Stimulated activated CD4-positive, alpha-beta T cell treated with anti-CD3 and anti-CD28 coated beads, Interleukin-2, amount 100 ng/mL, for 24 hours (primary cell): ENCODE results near the gene CCNL1.
A peak's percentile ranks its signal among the peaks of the same experiment; 100 is the strongest.

Experiments
- DNase-seq, 2 donors: peaks; one replicate each; pipeline ENCODE4 v3.0.0-alpha.2; 2020

The CCNL1 gene

DNA sequence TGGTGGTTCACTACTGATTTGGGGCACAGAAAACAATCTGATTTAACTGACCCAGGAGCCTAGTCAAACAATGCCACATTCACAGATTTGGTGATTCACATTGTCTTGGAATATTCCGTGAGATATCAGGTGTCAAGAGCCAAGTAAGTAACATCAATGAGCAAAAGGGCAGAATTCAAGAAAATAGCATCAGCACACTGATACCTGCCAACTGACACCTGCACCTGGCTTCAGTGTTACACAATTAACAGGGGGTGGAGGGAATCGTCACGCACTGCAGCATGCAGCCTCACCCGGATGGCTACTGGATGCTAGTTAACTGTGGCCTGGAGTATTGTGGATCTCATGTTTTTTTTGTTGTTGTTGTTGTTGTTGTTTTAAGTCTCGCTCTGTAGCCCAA lies 17.6 kb downstream of the CCNL1 start:
- no peak for DNase-seq

DNA sequence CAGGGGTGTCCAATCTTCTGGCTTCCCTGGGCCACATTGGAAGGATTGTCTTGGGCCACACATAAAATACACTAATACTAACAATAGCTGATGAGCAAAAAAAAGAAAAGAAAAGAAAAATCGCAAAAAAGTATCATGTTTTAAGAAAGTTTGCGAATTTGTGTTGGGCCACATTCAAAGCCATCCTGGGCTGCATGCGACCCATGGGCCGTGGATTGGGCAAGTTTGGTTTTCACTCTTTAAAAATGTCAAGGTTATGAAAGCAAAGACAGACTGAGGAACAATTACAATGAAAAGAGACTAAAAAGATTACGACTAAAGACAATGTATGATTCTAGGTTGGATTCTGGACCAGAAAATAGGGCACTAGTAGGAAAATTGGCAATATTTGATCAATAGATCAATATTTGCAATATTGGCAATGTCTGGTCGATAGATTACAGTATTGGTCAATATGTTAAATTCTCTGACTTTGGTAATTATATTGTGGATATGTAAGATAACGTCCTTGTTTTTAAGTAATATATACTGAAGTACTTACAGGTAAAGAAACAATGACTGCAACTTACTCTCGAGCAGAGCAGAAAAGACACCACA lies 19.9 kb downstream of the CCNL1 start:
- DNase-seq: no peak

DNA sequence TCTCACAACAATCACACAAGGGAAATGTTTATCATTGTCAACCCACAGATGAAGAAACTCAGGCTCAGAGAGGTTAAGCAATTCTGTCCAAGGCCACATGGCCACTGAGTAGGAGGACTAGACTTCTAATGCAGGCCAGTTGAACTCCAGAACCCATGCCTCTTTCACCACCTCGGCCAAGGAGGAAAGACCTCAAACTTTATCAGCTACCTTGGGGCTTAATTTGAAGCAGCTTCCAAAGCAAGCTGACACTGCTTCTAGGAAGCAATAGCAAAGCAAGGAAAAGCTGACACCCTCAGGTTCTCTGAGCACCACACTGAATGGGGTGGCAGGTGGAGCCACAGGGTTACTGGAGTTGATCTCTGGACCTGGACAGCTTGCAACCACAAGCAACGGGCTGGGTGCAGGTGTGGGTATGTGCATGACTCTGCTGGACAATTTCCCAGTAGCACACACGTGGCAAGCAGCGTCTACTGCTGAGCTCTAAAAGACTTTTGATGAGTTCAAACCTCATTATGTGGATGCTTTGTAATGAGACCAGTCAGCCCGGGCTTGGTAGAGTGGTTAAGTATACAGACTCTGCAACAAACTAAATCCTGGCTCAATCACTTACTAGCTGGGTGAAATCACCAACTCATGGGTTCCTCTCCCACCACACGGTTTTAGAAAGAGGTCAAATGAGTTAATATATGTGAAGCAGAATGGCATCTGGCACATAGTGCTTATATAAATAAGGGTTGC lies 23.1 kb downstream of the CCNL1 start:
- DNase-seq: no peak

DNA sequence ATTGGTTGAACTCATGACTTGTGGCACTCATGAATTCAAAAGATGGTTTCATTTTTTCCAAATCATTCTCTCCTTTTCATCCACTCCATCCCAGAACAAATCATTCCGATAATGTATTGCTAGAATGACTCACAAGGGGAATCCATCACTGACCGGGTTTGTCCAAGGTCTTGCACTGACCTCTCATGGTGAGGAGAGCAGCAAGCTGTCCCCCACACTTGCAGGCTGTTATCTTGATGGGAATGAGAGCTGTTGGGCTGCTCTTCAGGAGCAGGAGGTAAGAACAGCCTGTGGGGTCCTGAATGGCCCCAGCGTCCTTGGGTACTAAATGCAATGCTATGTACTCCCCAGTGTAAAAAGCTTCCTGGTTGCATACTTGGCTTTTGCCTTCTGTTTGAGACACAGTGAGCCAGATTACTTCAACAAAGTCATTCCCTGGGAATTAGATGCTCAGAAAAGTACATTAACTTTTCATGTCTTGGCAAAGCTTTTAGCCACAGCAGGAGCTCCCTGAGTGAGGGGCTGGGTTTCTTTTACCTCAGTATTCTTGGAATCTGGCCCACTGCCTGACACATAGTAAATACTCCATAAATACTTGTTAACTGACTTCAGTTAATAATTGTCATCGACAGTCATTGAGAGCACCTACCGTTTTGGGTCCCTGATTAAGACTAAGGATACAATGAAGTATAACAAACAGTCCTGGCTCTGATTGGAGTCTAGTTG lies 24.1 kb downstream of the CCNL1 start:
- DNase-seq: no peak

DNA sequence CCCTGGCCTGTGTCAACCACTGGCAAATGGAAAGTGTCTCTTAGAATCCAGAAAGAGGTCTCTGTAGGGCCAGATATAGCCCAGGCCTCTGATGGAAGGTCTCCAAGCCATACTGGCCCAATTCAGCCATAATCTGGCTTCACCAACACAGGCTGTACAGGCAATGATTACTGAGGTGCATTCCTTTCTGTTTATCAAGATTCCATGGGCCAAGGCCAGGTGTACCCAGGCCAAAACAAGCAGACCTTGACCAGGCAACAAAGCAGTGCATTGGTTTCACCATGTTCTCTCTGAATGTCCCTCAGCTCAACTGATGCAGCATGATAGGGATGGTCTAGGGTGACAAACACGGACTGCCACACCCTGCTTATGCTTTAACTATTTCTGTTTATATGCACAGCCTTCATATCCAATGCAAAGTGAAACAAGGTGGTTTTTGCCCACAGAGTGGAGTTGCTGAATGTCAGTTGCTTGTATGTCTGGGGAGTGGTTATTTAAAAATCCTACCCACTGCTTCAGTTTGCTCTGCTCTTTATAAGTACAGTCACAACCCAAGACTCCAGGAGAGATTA lies 25.2 kb downstream of the CCNL1 start:
- no peak for DNase-seq

DNA sequence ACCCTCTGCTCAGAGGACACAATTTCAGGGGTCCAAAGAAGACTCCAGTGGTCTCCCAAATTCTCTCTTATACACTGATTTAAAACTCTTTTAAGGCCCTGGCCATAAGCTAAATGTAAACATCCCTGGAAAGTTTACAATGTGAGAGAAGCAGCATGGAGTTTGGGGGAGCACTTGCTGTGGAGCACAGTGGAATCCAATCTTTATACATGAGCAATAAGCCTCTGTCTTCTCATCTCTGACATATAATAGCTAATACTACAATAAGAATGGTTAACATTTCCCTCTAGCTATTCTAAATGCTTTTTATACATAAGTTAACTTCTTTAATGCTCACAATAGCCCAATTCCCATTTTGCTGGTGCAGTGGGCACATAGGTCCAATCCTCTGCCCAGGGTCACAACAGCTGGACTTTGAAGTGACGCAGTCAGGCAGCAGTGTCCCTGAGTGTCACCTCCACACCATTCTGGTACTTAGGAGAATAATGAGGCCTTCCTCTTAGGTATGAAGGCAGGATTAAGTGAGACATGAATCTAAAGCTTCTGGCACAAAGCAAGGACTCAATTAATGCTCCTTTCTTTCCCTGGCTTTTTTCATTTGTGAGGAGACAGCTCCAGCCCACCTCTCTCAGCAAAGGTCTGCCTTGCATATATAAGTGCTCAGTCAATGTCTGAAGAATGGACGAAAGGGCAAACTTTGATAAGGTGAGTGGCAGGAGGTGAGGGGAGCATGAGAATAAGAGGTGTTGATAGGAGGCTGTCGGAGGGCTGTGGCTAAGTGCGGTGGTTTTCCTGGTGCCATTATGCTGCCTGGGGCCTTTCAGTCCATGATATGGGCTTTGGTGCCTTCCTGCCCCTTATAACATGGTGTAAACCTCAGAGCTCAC lies 26.3 kb downstream of the CCNL1 start:
- no peak for DNase-seq

DNA sequence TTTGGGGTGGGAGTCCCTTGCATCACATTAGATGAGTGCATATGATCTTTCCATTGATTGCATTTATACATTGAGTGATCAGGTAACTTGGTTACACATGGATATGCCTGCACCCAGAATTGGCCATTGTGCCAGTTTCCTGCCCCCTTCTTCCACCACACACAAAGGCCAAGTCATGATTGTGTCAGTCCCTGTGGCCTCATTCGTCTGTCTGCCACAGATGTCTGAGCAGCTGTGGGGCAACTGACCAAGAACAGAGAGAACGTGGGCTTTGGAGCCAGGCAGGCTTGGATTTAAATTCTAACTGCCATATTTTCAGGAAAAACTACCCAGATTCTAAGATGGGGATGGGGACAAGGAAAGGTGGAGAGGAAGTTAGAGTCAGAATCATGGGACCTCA lies 27.0 kb downstream of the CCNL1 start:
- no peak for DNase-seq

DNA sequence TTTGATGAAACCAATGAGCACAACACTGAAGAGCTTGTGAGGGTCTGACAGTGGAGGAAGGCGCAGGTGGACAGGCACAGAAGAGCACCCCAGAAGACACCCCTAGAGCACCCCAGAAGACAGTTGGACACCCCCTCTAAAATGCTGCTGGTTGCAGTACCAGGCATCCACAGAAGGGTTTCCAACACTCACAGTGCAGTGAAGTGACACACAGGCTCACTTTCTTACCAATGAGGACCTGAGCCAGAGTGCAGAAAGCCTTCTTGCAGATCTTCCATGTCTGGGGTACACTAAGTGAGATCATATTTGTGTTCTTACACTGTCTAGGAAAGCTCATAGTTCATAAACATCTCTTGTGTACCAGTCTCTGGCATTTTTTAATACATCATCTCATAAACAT lies 27.6 kb downstream of the CCNL1 start:
- DNase-seq: no peak

DNA sequence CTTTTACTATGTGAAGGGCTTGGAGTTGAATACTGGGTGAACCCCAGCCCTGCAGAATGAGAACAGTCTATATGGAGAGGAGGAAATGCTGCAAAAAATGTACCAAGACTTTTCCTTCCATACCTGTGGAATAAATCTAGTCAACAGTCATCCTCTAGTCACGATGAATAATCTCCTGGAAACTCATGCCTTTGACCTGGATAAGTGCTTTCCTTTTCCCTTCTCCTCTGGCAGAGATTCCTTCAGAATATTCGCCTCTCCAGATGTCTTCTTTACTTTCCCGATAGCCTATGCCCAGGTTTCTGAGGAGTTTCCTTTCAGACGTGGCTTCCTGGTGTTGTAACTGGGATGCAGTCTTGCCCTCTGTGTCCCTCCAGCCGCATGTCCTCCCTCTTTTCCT lies 28.1 kb downstream of the CCNL1 start:
- DNase-seq: no peak

DNA sequence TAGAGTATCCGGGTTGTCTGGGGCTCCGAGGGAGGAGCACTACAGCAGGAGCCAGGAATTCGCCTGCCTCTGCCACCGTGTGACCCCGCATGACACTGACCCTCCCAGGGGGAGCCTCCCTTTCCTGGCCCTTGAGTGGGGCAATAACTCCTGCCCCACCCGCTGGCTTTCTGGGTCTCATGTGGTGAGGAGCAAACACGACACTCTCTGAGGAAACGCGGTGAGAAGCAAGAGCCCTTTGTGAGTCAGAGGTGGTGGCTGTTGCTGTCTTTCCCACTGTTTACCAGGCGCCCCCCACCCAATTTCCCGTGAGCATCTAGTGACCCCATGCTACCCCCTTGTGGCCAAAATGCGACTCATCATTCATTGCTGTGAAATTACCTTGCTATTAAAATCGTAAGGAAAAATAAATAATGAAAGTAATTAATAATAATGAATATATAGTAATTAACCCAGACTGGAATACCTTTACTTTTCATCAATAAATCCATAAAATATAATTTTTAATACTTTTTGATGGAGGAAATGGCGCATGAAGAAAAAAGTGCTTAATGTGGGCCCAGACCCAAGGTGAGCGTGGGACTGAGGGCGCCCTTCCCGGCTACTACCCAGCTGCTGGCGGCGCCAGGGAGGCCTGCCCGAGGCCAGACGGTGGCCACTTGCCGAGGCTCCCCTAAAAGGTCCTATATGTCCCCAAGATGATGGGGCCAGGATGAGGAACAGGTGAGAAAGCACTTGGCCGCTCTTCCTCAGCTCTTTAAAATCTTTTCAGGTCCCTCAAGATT lies 29.3 kb downstream of the CCNL1 start:
- peak; percentile 66 to 70 for DNase-seq

DNA sequence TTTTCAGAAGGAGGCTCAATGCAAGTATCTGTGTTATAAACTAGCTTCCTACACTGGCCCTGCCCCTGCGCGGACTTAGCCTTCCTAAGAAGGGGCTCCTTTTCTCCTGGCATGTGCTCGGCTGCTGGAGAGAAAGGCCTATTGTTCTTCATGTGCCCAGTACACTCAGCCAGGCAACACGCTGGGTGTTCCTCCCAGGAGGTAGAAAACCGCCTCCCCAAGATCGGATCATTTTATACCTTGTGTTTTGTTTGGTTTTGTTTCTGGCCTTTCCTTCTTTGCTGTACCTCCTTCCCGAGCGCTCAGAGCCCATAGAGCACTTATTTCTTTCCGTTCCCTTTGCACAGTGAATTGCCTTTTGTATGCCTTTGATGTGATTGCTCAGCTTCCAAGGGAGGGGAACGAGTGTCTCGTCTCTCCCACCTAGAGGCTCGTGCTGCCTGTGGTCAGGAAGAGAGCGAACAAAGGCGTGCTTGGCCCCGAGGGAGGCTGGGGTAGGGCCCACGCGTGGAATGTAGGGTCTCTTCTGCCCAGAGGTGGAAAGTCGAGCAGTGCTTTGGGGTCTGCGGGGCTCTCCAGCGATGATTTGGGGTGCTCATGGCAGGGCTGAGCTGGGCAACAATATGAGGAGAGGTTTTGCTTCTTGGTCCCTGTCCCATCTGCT lies 30.0 kb downstream of the CCNL1 start:
- DNase-seq: peak; percentile 27 to 34

DNA sequence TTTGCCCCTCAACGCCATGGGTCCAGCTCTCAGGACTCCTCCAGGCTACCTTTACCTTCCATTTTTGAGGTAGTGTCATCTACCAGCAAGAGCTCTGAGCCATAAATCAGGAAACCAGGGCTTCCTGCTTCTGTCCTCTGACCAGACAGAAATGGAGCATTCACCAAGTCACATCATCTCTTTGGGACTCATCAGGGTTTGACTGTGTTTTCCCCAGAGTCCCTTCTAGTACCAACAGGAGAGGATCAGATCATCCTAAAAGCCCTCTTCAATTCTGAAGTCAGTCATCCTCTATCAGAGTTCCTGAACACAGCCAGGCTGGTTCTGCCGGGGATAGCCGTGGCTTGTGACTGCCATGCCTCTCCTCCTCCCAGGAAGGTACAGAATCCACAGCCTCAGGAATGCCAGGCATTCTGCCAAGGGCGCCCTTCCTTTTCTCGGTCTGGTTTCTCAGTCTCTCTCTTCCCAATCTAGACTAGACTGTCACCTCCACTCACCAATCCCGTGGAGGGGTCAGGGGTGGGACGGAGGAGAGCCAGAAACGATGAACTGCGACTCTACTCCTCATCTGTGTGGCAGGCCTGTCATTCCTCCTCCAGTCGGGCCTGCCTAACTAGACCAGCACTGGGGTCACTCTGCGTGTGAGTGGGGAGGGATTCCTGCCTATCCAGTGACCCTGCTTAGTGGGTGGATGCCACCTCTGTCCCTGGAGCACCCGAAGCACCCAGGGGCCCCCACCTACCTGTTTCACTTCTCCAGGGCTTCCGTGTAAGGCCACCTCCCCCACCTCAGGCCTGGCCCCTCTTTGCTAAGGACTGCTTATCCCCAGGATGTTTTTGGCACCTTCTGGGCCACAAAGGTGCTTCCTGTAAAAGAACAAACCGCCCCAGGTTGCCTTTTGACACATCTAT lies 30.9 kb downstream of the CCNL1 start:
- peak; percentile 32 to 35 for DNase-seq

DNA sequence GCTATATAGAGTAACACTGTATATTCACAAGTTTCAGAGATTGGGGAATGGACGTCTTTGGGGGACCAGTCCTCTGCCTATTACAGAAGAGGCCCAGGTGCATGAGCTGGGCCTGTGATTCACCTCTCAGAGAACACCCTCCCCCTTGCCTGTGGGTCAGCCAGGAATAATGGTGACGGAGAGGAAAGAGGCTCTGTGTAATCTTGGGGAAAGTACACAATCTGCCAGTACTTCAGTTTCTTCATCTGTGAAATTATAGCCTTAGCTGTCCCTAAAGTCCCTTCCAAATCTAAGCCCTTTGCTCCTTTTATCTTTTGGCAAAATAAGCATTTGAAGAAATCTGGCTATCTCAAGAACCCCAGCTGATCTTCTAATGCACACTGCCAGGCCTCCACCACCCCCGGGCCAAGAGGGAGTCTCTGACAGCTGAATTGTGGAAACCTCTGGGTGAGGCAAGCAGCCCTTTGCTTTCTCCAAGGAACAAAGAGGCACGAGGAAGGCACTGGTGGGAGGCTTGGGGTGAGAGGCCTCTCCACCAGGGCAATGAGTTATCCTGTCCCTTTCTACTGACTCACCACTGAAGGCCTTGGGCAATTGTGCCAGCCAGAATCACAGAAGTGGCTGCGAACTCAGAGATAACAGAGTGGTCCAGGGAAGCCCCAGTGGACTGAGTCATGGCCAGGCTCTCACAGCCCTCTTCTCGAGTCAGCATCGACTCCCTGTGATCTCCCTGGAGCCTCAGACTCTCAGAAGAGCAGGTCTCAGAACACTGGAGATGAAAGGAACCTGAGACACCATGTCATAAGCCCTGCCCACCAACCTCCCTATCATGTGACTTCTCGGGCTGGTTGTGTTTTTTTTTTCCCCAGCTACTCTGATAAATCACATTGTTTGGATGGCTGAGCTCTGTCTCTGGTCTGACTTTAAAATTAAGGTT lies 31.8 kb downstream of the CCNL1 start:
- DNase-seq: peak; percentile 61 to 68

DNA sequence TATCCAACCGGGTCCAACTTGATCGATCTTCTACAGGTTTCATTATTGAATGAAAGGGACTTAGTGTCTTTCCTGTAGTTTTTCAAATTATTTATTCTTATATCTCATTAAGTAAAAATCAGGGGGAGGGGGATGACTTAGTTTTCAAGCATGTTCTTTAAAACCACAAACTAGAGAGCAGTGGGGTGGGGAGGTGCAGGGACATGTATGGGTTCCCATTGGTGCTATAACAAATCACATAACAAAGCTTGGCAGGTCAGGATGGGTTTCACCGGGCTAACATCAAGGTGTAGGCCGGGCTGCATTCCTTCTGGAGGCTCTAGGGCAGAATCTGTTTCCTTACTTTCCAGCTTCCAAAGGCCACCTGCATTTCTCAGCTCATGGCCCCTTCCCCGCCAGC lies 32.7 kb downstream of the CCNL1 start:
- DNase-seq: no peak

DNA sequence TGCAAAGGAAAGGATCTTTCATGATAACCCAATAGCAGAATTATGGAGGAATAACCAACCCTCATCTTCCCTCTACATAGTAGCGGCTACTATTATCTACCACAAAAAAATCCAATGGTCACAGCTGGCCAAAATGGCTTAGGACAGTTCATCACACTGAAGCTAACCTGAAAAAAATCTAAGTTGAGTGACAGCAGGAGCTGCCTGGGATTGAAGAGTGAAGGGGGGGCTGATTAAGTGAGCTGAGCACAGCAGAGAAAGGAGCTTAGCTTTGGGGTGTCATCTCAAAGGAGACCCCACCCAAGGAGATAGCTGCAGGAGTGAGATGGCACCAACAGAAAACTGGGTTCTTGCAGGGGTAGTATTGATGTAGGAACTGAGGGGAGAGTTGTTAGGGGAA lies 33.6 kb downstream of the CCNL1 start:
- DNase-seq: no peak

DNA sequence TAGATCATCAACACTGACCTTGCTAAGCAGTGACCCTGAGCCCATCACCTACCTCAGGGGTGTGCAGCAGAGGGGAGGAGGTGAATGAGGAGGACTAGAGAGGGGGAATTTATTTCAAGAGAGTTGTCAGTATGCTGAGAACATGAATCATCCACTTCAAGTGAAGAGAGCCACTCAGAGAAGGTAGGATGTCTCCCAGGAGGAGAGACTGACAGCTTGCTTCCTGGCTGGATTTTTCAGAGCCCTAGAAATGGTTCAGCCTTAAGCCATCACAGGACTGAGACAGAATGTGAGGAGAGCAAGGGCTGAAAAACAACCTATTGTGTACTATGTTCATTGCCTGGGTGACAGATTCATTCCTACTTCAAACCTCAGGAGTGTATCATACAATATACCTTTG lies 34.8 kb downstream of the CCNL1 start:
- DNase-seq: no peak

DNA sequence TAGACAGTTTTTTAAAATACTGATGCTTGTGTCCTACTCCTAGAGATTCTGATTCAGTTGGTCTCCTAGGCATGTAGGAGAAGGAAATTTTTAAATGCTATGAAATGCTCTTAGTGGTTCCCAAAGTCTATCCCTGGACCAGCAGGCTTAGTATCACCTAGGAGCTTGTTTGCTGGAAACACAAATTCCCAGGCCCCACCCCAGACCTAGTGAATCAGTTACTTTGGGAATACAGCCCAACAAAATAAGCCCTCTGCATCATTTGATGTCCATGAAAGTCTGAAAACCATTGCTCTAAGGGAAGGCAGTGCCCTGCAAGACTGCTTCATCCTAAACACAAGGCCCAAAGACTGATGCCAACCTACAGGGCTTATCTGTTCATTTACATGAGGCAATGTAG lies 36.3 kb downstream of the CCNL1 start:
- no peak for DNase-seq

DNA sequence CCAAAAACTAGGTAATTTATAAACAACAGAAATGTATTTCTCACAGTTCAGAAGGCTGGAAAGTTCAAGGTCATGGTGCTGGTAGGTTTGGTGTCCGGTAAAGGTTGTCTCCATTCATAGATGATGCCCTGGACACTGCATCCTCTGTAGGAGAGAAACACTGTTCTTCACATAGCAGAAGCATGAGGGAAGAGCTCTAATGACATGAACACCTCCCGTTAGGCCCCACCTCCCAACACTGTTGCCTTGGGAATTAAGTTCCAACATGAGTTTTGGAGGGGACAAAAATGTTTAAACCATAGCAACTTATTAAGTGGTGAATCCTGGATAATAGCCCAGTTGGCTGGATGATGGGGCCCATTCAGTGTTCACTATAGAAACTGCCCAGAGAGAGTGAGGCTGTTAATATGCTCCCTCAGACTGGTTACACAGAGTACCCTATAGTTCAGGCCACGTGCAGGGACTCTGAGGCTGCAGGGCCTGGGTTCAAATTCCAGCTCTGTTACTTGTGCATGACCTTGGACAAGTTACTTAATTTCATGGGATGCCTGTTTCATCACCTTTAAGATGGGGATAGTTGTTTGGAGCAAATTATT lies 37.0 kb downstream of the CCNL1 start:
- DNase-seq: no peak

DNA sequence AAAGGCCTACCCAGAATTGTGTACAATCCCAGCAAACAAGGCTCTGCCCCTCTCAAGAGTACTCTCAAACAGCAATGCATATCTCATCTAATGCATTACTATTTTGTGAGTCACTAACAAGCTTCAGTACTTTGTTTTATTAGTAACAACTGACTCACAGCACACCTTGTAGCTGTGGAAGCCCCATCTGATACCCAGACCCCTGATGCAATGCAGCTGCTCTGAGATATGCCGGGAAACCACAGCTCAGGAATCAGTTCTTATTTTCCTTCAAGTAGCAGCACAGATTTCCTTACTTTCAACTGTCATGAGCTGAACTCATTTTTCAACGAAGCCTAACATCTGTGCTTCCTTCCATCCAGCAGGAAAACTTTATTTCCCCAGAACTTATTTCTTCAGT lies 37.8 kb downstream of the CCNL1 start:
- no peak for DNase-seq
